Measurements from ENCODE around the gene PCCB.

The PCCB gene

GRCh38 chr3:136236109-136236508 lies 14.0 kb upstream of the PCCB start:
- no peak for TF ChIP-seq CTCF (IDR thresholded peaks at IDR 0.05; ENCODE audit: borderline replicate concordance, insufficient read depth, low read depth, low read length)
- no peak overlapping the region for H3K4me3 ChIP-seq (ENCODE audit: low read depth, low read length)

GRCh38 chr3:136237103-136237502 lies 13.0 kb upstream of the PCCB start:
- H3K4me3 ChIP-seq (ENCODE audit: low read depth, low read length), result no peak overlapping the region
- TF ChIP-seq CTCF (IDR thresholded peaks at IDR 0.05; ENCODE audit: borderline replicate concordance, insufficient read depth, low read depth, low read length), result no peak

GRCh38 chr3:136237961-136238649 lies 12.0 kb upstream of the PCCB start:
- no peak overlapping the region for H3K4me3 ChIP-seq (ENCODE audit: low read depth, low read length)
- TF ChIP-seq CTCF (IDR thresholded peaks at IDR 0.05; ENCODE audit: borderline replicate concordance, insufficient read depth, low read depth, low read length), result no peak

DNA sequence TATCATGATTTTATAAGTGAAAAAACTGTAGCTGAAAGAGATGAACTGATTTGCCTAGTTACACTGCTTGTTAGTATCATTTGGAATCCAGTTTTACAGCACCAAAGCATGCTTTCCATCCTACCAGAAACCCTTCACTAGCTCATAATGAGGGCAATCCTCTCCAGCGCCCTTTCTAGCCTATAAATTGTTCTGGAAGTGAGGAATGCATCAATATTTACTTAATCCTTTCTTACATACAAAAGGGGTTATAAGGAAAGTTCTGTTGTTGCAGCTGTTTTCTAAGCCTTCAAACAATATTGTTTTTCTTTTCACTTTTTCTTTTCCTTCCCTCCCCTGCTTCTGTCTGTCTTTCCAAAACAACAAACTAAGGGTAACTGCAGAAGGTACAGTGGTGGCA lies 11.0 kb upstream of the PCCB start:
- no peak overlapping the region for H3K4me3 ChIP-seq (ENCODE audit: low read depth, low read length)
- TF ChIP-seq CTCF (IDR thresholded peaks at IDR 0.05; ENCODE audit: borderline replicate concordance, insufficient read depth, low read depth, low read length), result no peak

- no peak for TF ChIP-seq CTCF (IDR thresholded peaks at IDR 0.05; ENCODE audit: borderline replicate concordance, insufficient read depth, low read depth, low read length)
- H3K4me3 ChIP-seq (ENCODE audit: low read depth, low read length), result no peak overlapping the region
Measured at GRCh38 chr3:136245691-136246090, 4.4 kb upstream of the PCCB start.

DNA sequence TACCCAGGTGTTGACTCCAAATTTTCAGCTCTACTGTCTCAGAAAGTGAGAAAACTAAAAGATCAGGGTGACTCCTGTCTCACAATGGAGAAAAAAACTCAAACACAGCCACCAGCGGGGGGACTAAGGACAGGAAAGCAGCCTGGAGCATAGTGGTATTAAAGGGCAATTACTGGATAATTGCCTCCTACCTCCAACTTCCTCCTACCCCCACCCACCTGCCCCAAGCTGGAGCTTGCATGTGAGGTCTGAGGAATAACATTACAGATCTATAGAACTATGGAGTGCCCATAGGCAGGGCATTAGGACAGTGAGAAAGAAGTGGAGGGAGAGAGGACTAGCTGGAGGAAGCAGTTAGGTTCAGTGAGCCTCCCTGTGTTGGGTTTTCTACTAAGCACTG lies 2.7 kb upstream of the PCCB start:
- H3K4me3 ChIP-seq (ENCODE audit: low read depth, low read length), result no peak overlapping the region
- no peak for TF ChIP-seq CTCF (IDR thresholded peaks at IDR 0.05; ENCODE audit: borderline replicate concordance, insufficient read depth, low read depth, low read length)

- TF ChIP-seq CTCF (IDR thresholded peaks at IDR 0.05; ENCODE audit: borderline replicate concordance, insufficient read depth, low read depth, low read length), result no peak
- no peak overlapping the region for H3K4me3 ChIP-seq (ENCODE audit: low read depth, low read length)
Measured at GRCh38 chr3:136247855-136248590, 2.1 kb upstream of the PCCB start.
